HUES48 (cell line): Measurements from ENCODE around the gene KIAA1217.

Experiments used
- H3K27ac ChIP-seq: one replicate; pipeline ENCODE4 v1.7.0; 2013; ENCODE audit warnings: low read depth, low read length, inconsistent platforms
- H3K27me3 ChIP-seq: 2 replicates; pipeline ENCODE4 v1.6.1; 2013; ENCODE audit warnings: mild to moderate bottlenecking, low read length; ENCODE audit not compliant: control insufficient read depth, insufficient read depth
- H3K36me3 ChIP-seq: 2 replicates; pipeline ENCODE4 v1.6.1; 2013; ENCODE audit warnings: low read length; ENCODE audit not compliant: control insufficient read depth, insufficient read depth
- H3K4me1 ChIP-seq: 2 replicates; pipeline ENCODE4 v1.6.1; 2013; ENCODE audit warnings: mild to moderate bottlenecking, low read length; ENCODE audit not compliant: control insufficient read depth, insufficient read depth
- H3K4me3 ChIP-seq: 2 replicates; pipeline ENCODE4 v1.5.1; 2013; ENCODE audit warnings: mild to moderate bottlenecking, low read depth, low read length
- H3K9ac ChIP-seq: 2 replicates; pipeline ENCODE4 v1.6.1; 2013; ENCODE audit warnings: mild to moderate bottlenecking, low read depth, low read length, moderate library complexity
- H3K9me3 ChIP-seq: 2 replicates; pipeline ENCODE4 v1.6.1; 2013; ENCODE audit warnings: low read length; ENCODE audit not compliant: control insufficient read depth, insufficient read depth

Gene KIAA1217

GRCh38 chr10:24384954-24385353 lies 176.0 kb downstream of the KIAA1217 start:
- Histone ChIP-seq H3K4me3 (no peak overlapping the region), H3K27ac (no peak overlapping the region), H3K27me3 (no peaks in the 10 kb centered on the region), H3K4me1 (peaks cover 24% of the 10 kb centered on the region), H3K36me3 (peaks cover 2% of the 10 kb centered on the region; the same call in 1 of the 2 replicates), H3K9me3 (no peaks in the 10 kb centered on the region), H3K9ac (no peak overlapping the region)

- Histone ChIP-seq H3K36me3 (peaks cover 2% of the 10 kb centered on the region; the same call in 1 of the 2 replicates), H3K27me3 (no peaks in the 10 kb centered on the region), H3K4me1 (peaks cover 27% of the 10 kb centered on the region), H3K4me3 (no peak overlapping the region), H3K9ac (no peak overlapping the region), H3K27ac (no peak overlapping the region), H3K9me3 (no peaks in the 10 kb centered on the region)
Observed at GRCh38 chr10:24385776-24386175, 176.8 kb downstream of the KIAA1217 start.

GRCh38 chr10:24390146-24390700 lies 181.3 kb downstream of the KIAA1217 start:
- H3K36me3 ChIP-seq, result no peaks in the 10 kb centered on the region
- no peak overlapping the region for H3K4me3 ChIP-seq
- no peak overlapping the region for H3K27ac ChIP-seq
- H3K9me3 ChIP-seq, result no peaks in the 10 kb centered on the region
- H3K27me3 ChIP-seq, result no peaks in the 10 kb centered on the region
- H3K4me1 ChIP-seq, result peaks cover 18% of the 10 kb centered on the region; the same call in 1 of the 2 replicates
- H3K9ac ChIP-seq, result no peak overlapping the region

GRCh38 chr10:24390746-24391145 lies 181.8 kb downstream of the KIAA1217 start:
- no peaks in the 10 kb centered on the region for H3K27me3 ChIP-seq
- H3K9ac ChIP-seq, result no peak overlapping the region
- no peaks in the 10 kb centered on the region for H3K9me3 ChIP-seq
- no peaks in the 10 kb centered on the region for H3K36me3 ChIP-seq
- H3K4me1 ChIP-seq, result peaks cover 13% of the 10 kb centered on the region; the same call in 1 of the 2 replicates
- no peak overlapping the region for H3K27ac ChIP-seq
- no peak overlapping the region for H3K4me3 ChIP-seq

GRCh38 chr10:24393201-24393600 lies 184.3 kb downstream of the KIAA1217 start:
- H3K36me3 ChIP-seq, result no peaks in the 10 kb centered on the region
- H3K4me3 ChIP-seq, result no peak overlapping the region
- H3K27ac ChIP-seq, result no peak overlapping the region
- no peak overlapping the region for H3K9ac ChIP-seq
- H3K4me1 ChIP-seq, result 0 out of 2 replicates have a peak, but pooled peaks cover 12% of the 10 kb centered on the region
- H3K27me3 ChIP-seq, result no peaks in the 10 kb centered on the region
- H3K9me3 ChIP-seq, result no peaks in the 10 kb centered on the region

GRCh38 chr10:24394461-24395190 lies 185.7 kb downstream of the KIAA1217 start:
- H3K4me1 ChIP-seq, result 0 out of 2 replicates have a peak, but pooled peaks cover 12% of the 10 kb centered on the region
- H3K27me3 ChIP-seq, result no peaks in the 10 kb centered on the region
- H3K9ac ChIP-seq, result no peak overlapping the region
- no peaks in the 10 kb centered on the region for H3K9me3 ChIP-seq
- no peak overlapping the region for H3K4me3 ChIP-seq
- no peaks in the 10 kb centered on the region for H3K36me3 ChIP-seq
- no peak overlapping the region for H3K27ac ChIP-seq

- H3K9ac ChIP-seq, result no peak overlapping the region
Observed at GRCh38 chr10:24396396-24396795, 187.5 kb downstream of the KIAA1217 start.

GRCh38 chr10:24397662-24398061 lies 188.7 kb downstream of the KIAA1217 start:
- Histone ChIP-seq H3K4me3 (no peak overlapping the region), H3K4me1 (0 out of 2 replicates have a peak, but pooled peaks cover 6% of the 10 kb centered on the region), H3K9me3 (no peaks in the 10 kb centered on the region), H3K9ac (no peak overlapping the region), H3K36me3 (no peaks in the 10 kb centered on the region), H3K27me3 (no peaks in the 10 kb centered on the region), H3K27ac (no peak overlapping the region)

More at GRCh38 chr10:24396396-24396795, 187.5 kb downstream of the KIAA1217 start:
- no peaks in the 10 kb centered on the region for H3K36me3 ChIP-seq
- H3K9me3 ChIP-seq, result no peaks in the 10 kb centered on the region
- H3K4me1 ChIP-seq, result 0 out of 2 replicates have a peak, but pooled peaks cover 6% of the 10 kb centered on the region
- no peaks in the 10 kb centered on the region for H3K27me3 ChIP-seq
- H3K4me3 ChIP-seq, result no peak overlapping the region
- H3K27ac ChIP-seq, result no peak overlapping the region

- no peak overlapping the region for H3K4me3 ChIP-seq
- no peaks in the 10 kb centered on the region for H3K27me3 ChIP-seq
- no peak overlapping the region for H3K27ac ChIP-seq
- no peaks in the 10 kb centered on the region for H3K9me3 ChIP-seq
- no peak overlapping the region for H3K9ac ChIP-seq
- no peaks in the 10 kb centered on the region for H3K4me1 ChIP-seq
- no peaks in the 10 kb centered on the region for H3K36me3 ChIP-seq
Observed at GRCh38 chr10:24404567-24404966, 195.6 kb downstream of the KIAA1217 start.

- Histone ChIP-seq H3K27me3 (no peaks in the 10 kb centered on the region), H3K4me1 (no peaks in the 10 kb centered on the region), H3K9me3 (no peaks in the 10 kb centered on the region), H3K27ac (no peak overlapping the region), H3K9ac (no peak overlapping the region), H3K36me3 (no peaks in the 10 kb centered on the region), H3K4me3 (no peak overlapping the region)
Observed at GRCh38 chr10:24405635-24406034, 196.7 kb downstream of the KIAA1217 start.

- no peaks in the 10 kb centered on the region for H3K4me1 ChIP-seq
- H3K27ac ChIP-seq, result no peak overlapping the region
- no peaks in the 10 kb centered on the region for H3K9me3 ChIP-seq
- H3K4me3 ChIP-seq, result no peak overlapping the region
- H3K36me3 ChIP-seq, result no peaks in the 10 kb centered on the region
- no peak overlapping the region for H3K9ac ChIP-seq
- H3K27me3 ChIP-seq, result no peaks in the 10 kb centered on the region
Observed at GRCh38 chr10:24406809-24407483, 198.0 kb downstream of the KIAA1217 start.
